ENCODE results near the gene ABHD2.
"Not testable (repeated sequence)": the region's sequence is repeated elsewhere in the genome, so short reads cannot be mapped to it uniquely, and the experiment has no call there.

Gene ABHD2

GRCh38 chr15:89122505-89123180 lies 34.4 kb downstream of the ABHD2 start:
- no peak for DNase-seq

GRCh38 chr15:89123181-89123525 lies 34.9 kb downstream of the ABHD2 start:
- no peak for DNase-seq

GRCh38 chr15:89125088-89125826 lies 37.0 kb downstream of the ABHD2 start:
- DNase-seq: no peak

GRCh38 chr15:89126009-89126408 lies 37.8 kb downstream of the ABHD2 start:
- DNase-seq: no peak

GRCh38 chr15:89127054-89127702 lies 38.9 kb downstream of the ABHD2 start:
- no peak for DNase-seq

GRCh38 chr15:89128320-89129122 lies 40.3 kb downstream of the ABHD2 start:
- no peak for DNase-seq

GRCh38 chr15:89129123-89129815 lies 41.0 kb downstream of the ABHD2 start:
- peak; percentile 36 for DNase-seq

- DNase-seq: no peak
Measured at GRCh38 chr15:89129816-89130134, 41.5 kb downstream of the ABHD2 start.

GRCh38 chr15:89130201-89130600 lies 41.9 kb downstream of the ABHD2 start:
- DNase-seq: no peak

GRCh38 chr15:89131731-89132130 lies 43.5 kb downstream of the ABHD2 start:
- DNase-seq: no peak

GRCh38 chr15:89132611-89133507 lies 44.6 kb downstream of the ABHD2 start:
- no peak for DNase-seq

GRCh38 chr15:89135387-89136077 lies 47.3 kb downstream of the ABHD2 start:
- DNase-seq: not testable (repeated sequence)

GRCh38 chr15:89136078-89136806 lies 48.0 kb downstream of the ABHD2 start:
- no peak for DNase-seq

- no peak for DNase-seq
Measured at GRCh38 chr15:89136818-89137772, 48.8 kb downstream of the ABHD2 start.

- no peak for DNase-seq
Measured at GRCh38 chr15:89137926-89138325, 49.7 kb downstream of the ABHD2 start.

GRCh38 chr15:89138999-89139612 lies 50.9 kb downstream of the ABHD2 start:
- no peak for DNase-seq

GRCh38 chr15:89139613-89140499 lies 51.6 kb downstream of the ABHD2 start:
- no peak for DNase-seq

GRCh38 chr15:89140595-89140994 lies 52.3 kb downstream of the ABHD2 start:
- no peak for DNase-seq
